Measurements from ENCODE around the gene WWC2. TPM values are rescaled to one million over a fixed set of nuclear protein-coding genes. Genes with fewer than 3 reads are reported as not detected.

The WWC2 gene
- total RNA-seq, 1 experiment from 2014 or later, result 39.1 TPM

GRCh38 chr4:183287309-183287659 lies 188.2 kb downstream of the WWC2 start:
- H3K79me2 ChIP-seq (ENCODE audit: insufficient read depth, low read length), result no peaks in the 10 kb centered on the region
- no peak overlapping the region for H3K4me2 ChIP-seq (ENCODE audit: low read length)
- H3K4me3 ChIP-seq (replicated peaks in 1 of 2; ENCODE audit: low read depth in 1 of 2, low read length in 2 of 2), result no peak overlapping the region
- H3K27me3 ChIP-seq (ENCODE audit: insufficient read depth, low read length), result no peaks in the 10 kb centered on the region
- no peak overlapping the region for H3K9ac ChIP-seq (ENCODE audit: low read length)
- TF ChIP-seq SP1 (IDR thresholded peaks at IDR 0.05; ENCODE audit: low read depth) (no peak), CTCF (IDR thresholded peaks at IDR 0.05 in 2 of 3, conservative IDR thresholded peaks at IDR 0.05 in 1 of 3; ENCODE audit: borderline replicate concordance in 1 of 3, insufficient read depth in 1 of 3, low read depth in 2 of 3, low read length in 2 of 3) (no peak), JUND (IDR thresholded peaks at IDR 0.05) (no peak)
- H2AFZ ChIP-seq (ENCODE audit: low read depth, low read length, poor library complexity, severe bottlenecking), result no peak overlapping the region
- ChIA-PET POLR2A (no interaction called here), RAD21 (ENCODE audit: low non-redundant PET in 1 of 2, low total read pairs in 2 of 2, uncharacterized antibody in 2 of 2, unreplicated experiment in 2 of 2) (no interaction called here), CTCF (no interaction called here)
- intact Hi-C loops (cut with micrococcal nuclease), result no loop called here
- no peak for DNase-seq (ENCODE audit: low read depth, low spot score)
- H3K27ac ChIP-seq (ENCODE audit: low read depth, low read length), result no peak overlapping the region
- H3K36me3 ChIP-seq (ENCODE audit: control insufficient read depth in 1 of 2, insufficient read depth in 2 of 2, low read length in 2 of 2), result peaks cover 11 to 39% of the 10 kb centered on the region in 2 experiments; a peak in 3 of 4 replicates
- no peak for ATAC-seq
- no peaks in the 10 kb centered on the region for H3K9me2 ChIP-seq (ENCODE audit: insufficient read depth)
- no peaks in the 10 kb centered on the region for H4K20me1 ChIP-seq (ENCODE audit: insufficient read depth)
- no peaks in the 10 kb centered on the region for H3K9me3 ChIP-seq (ENCODE audit: control insufficient read depth in 1 of 2, insufficient read depth in 1 of 2, low read depth in 1 of 2, low read length in 2 of 2)
- BruUV-seq (replicated peaks), result no TSS peak
- no peaks in the 10 kb centered on the region for H3K4me1 ChIP-seq (ENCODE audit: control insufficient read depth in 1 of 2, insufficient read depth in 2 of 2, low read length in 2 of 2)

GRCh38 chr4:183287677-183288076 lies 188.6 kb downstream of the WWC2 start:
- ChIA-PET RAD21 (ENCODE audit: low non-redundant PET in 1 of 2, low total read pairs in 2 of 2, uncharacterized antibody in 2 of 2, unreplicated experiment in 2 of 2) (no interaction called here), POLR2A (no interaction called here), CTCF (no interaction called here)
- ATAC-seq (no peak), DNase-seq (ENCODE audit: low read depth, low spot score) (no peak)
- Histone ChIP-seq H3K36me3 (ENCODE audit: control insufficient read depth in 1 of 2, insufficient read depth in 2 of 2, low read length in 2 of 2) (peaks cover 11 to 37% of the 10 kb centered on the region in 2 experiments; a peak in 3 of 4 replicates), H3K9ac (ENCODE audit: low read length) (no peak overlapping the region), H3K27me3 (ENCODE audit: insufficient read depth, low read length) (no peaks in the 10 kb centered on the region), H2AFZ (ENCODE audit: low read depth, low read length, poor library complexity, severe bottlenecking) (no peak overlapping the region), H4K20me1 (ENCODE audit: insufficient read depth) (no peaks in the 10 kb centered on the region), H3K9me3 (ENCODE audit: control insufficient read depth in 1 of 2, insufficient read depth in 1 of 2, low read depth in 1 of 2, low read length in 2 of 2) (no peaks in the 10 kb centered on the region), H3K27ac (ENCODE audit: low read depth, low read length) (no peak overlapping the region), H3K79me2 (ENCODE audit: insufficient read depth, low read length) (no peaks in the 10 kb centered on the region), H3K4me1 (ENCODE audit: control insufficient read depth in 1 of 2, insufficient read depth in 2 of 2, low read length in 2 of 2) (no peaks in the 10 kb centered on the region), H3K9me2 (ENCODE audit: insufficient read depth) (no peaks in the 10 kb centered on the region), H3K4me3 (replicated peaks in 1 of 2; ENCODE audit: low read depth in 1 of 2, low read length in 2 of 2) (no peak overlapping the region), H3K4me2 (ENCODE audit: low read length) (no peak overlapping the region)
- no TSS peak for BruUV-seq (replicated peaks)
- intact Hi-C loops (cut with micrococcal nuclease), result no loop called here
- no peak for TF ChIP-seq CBX3 (IDR thresholded peaks at IDR 0.05; ENCODE audit: low read depth)
- TF ChIP-seq ZBTB33 (IDR thresholded peaks at IDR 0.05; ENCODE audit: extremely low read depth, insufficient replicate concordance, low read length), result no peak
- no peak for TF ChIP-seq SRF (IDR thresholded peaks at IDR 0.05; ENCODE audit: low read depth)
- no peak for TF ChIP-seq ZNF274 (IDR thresholded peaks at IDR 0.05; ENCODE audit: low read depth, low read length)
- no peak for TF ChIP-seq ATF3 (IDR thresholded peaks at IDR 0.05)
- no peak for TF ChIP-seq EZH2 (IDR thresholded peaks at IDR 0.05)
- TF ChIP-seq JUND (IDR thresholded peaks at IDR 0.05), result no peak
- no peak for TF ChIP-seq CEBPB (IDR thresholded peaks at IDR 0.05; ENCODE audit: low read depth)
- TF ChIP-seq EZH2phosphoT487 (IDR thresholded peaks at IDR 0.05; ENCODE audit: borderline replicate concordance), result no peak
- no peak for TF ChIP-seq SP1 (IDR thresholded peaks at IDR 0.05; ENCODE audit: low read depth)
- no peak for TF ChIP-seq RAD21 (IDR thresholded peaks at IDR 0.05; ENCODE audit: low read depth)
- no peak for TF ChIP-seq TCF7L2 (IDR thresholded peaks at IDR 0.05; ENCODE audit: borderline replicate concordance, extremely low read depth, insufficient read depth, insufficient read length)
- TF ChIP-seq EGR1 (IDR thresholded peaks at IDR 0.05; ENCODE audit: low read depth), result no peak
- TF ChIP-seq SIN3A (IDR thresholded peaks at IDR 0.05; ENCODE audit: low read depth), result no peak
- TF ChIP-seq POLR2A (IDR thresholded peaks at IDR 0.05; ENCODE audit: borderline replicate concordance, extremely low read depth, insufficient read depth, insufficient read length), result no peak
- no peak for TF ChIP-seq FOSL1 (IDR thresholded peaks at IDR 0.05; ENCODE audit: low read depth)
- TF ChIP-seq POLR2AphosphoS5 (IDR thresholded peaks at IDR 0.05; ENCODE audit: low read depth, low read length), result no peak
